ENCODE measurements around the gene FAM89B. TPM values are rescaled to one million over a fixed set of nuclear protein-coding genes. Genes with fewer than 3 reads are reported as not detected.

Gene FAM89B
- total RNA-seq, 4 donors from 2014 or later: 12.0 to 44.1 (median 23.9) TPM

DNA sequence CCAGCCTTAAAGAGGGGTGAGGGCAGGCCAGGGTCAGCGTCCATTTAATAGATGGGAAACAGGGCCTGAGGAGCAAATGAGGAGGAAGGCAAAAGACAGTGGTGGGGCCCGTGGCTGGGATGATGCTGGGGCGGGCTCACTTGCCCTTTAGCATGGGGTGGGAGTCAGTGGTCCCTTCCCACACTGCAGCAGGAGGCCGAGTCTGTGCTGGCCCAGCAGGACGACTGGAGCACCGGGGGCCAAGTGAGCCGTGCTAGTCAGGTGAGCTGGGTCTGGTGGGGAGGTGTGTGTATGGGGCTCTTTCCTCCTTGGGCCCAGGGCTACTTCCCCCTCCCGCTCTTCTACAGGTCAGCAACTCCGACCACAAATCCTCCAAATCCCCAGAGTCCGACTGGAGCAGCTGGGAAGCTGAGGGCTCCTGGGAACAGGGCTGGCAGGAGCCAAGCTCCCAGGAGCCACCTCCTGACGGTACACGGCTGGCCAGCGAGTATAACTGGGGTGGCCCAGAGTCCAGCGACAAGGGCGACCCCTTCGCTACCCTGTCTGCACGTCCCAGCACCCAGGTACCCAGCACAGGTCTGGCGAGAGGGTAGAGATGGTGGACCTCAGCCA, 34.6 kb upstream of the FAM89B start:
- no peak for DNase-seq
- TF ChIP-seq, protein P1, sequence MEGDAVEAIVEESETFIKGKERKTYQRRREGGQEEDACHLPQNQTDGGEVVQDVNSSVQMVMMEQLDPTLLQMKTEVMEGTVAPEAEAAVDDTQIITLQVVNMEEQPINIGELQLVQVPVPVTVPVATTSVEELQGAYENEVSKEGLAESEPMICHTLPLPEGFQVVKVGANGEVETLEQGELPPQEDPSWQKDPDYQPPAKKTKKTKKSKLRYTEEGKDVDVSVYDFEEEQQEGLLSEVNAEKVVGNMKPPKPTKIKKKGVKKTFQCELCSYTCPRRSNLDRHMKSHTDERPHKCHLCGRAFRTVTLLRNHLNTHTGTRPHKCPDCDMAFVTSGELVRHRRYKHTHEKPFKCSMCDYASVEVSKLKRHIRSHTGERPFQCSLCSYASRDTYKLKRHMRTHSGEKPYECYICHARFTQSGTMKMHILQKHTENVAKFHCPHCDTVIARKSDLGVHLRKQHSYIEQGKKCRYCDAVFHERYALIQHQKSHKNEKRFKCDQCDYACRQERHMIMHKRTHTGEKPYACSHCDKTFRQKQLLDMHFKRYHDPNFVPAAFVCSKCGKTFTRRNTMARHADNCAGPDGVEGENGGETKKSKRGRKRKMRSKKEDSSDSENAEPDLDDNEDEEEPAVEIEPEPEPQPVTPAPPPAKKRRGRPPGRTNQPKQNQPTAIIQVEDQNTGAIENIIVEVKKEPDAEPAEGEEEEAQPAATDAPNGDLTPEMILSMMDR (IDR thresholded peaks at IDR 0.05): no peak
- TF ChIP-seq POLR2A (IDR thresholded peaks at IDR 0.05): no peak
- 81 to 92% methylated on average over 5 to 7 of the region's 18 CpGs for WGBS, 2 donors
- peaks cover 21 to 41% (median 25%) of the 10 kb centered on the region in 3 donors for H3K4me1 ChIP-seq
- H3K9me3 ChIP-seq: no peaks in the 10 kb centered on the region
- H3K27ac ChIP-seq: no peak overlapping the region
- no peaks in the 10 kb centered on the region for H3K27me3 ChIP-seq
- H3K4me3 ChIP-seq: no peak overlapping the region
- intact Hi-C loops (cut with DNase I): loop anchor here (5.0 kb wide), 1 partner anchor 35 kb away; the partner anchor contains the start of genes FAM89B and ZNRD2
- H3K36me3 ChIP-seq: peaks cover 13 to 72% (median 30%) of the 10 kb centered on the region in 3 donors

DNA sequence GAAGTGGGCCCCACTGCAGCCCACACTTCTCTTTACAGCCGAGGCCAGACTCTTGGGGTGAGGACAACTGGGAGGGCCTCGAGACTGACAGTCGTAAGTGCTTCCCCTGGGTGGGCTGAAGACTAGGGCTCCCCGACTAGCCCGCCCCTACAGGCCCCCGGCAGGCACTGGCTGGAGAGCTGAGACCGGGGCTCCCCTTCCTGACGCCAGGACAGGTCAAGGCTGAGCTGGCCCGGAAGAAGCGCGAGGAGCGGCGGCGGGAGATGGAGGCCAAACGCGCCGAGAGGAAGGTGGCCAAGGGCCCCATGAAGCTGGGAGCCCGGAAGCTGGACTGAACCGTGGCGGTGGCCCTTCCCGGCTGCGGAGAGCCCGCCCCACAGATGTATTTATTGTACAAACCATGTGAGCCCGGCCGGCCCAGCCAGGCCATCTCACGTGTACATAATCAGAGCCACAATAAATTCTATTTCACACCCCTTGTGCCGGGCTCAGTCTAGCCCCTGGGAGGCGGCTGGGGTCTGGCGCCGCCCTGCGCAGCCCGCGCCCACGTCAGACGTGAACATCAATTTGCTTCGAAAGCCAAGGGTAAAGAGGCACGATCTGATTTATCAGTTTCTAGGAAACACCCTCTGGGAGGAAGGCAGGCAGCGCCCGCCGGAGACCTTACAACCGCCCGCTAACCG, 34.0 kb upstream of the FAM89B start:
- Histone ChIP-seq H3K9me3 (no peaks in the 10 kb centered on the region), H3K27me3 (no peaks in the 10 kb centered on the region), H3K27ac (no peak overlapping the region), H3K36me3 (peaks cover 13 to 72% (median 24%) of the 10 kb centered on the region in 3 donors), H3K4me3 (no peak overlapping the region), H3K4me1 (peaks cover 21 to 41% (median 25%) of the 10 kb centered on the region in 3 donors)
- DNase-seq: no peak
- intact Hi-C loops (cut with DNase I): loop anchor here (5.0 kb wide), 1 partner anchor 34 kb away; the partner anchor contains the start of genes FAM89B and ZNRD2
- TF ChIP-seq, protein P1 (IDR thresholded peaks at IDR 0.05): no peak
- TF ChIP-seq POLR2A (IDR thresholded peaks at IDR 0.05): no peak
- 80 to 89% methylated on average over 1 to 3 of the region's 43 CpGs for WGBS, 2 donors

GRCh38 chr11:65538915-65539743, 33.2 kb upstream of the FAM89B start:
- Histone ChIP-seq H3K27ac (peak overlapping the region; percentile 92 to 98 (median 96)), H3K9me3 (no peaks in the 10 kb centered on the region), H3K4me3 (peak overlapping the region; percentile 40 to 82 (median 56)), H3K36me3 (peaks cover 13 to 68% (median 23%) of the 10 kb centered on the region in 3 donors), H3K4me1 (peaks cover 21 to 41% (median 25%) of the 10 kb centered on the region in 3 donors), H3K27me3 (no peaks in the 10 kb centered on the region)
- WGBS, 2 donors: 78% methylated on average over 39 of the region's 92 CpGs; no CpG with 5 or more reads in 1 of the 2 donors
- intact Hi-C loops (cut with DNase I): loop anchor here (5.0 kb wide), 1 partner anchor 33 kb away; the partner anchor contains the start of genes FAM89B and ZNRD2
- TF ChIP-seq, protein P1 (IDR thresholded peaks at IDR 0.05): no peak
- TF ChIP-seq POLR2A (IDR thresholded peaks at IDR 0.05): no peak
- DNase-seq: no peak

- H3K36me3 ChIP-seq: peaks cover 13 to 61% (median 23%) of the 10 kb centered on the region in 3 donors
- H3K27ac ChIP-seq: peak overlapping the region; percentile 92 to 98 (median 96)
- peaks cover 21 to 41% (median 25%) of the 10 kb centered on the region in 3 donors for H3K4me1 ChIP-seq
- no peak for DNase-seq
- intact Hi-C loops (cut with DNase I): loop anchor here (5.0 to 10.0 kb wide), 2 partner anchors 32 to 75 kb away; partner anchors contain the start of genes FAM89B, MAP3K11, PCNX3 and ZNRD2
- no peaks in the 10 kb centered on the region for H3K9me3 ChIP-seq
- peak overlapping the region; percentile 40 to 82 (median 56) for H3K4me3 ChIP-seq
- 0 to 13% methylated on average over 4 to 27 of the region's 60 CpGs for WGBS, 2 donors
- TF ChIP-seq, protein P1 (IDR thresholded peaks at IDR 0.05): peak in 2 of 6 experiments; percentile 6 to 44
- TF ChIP-seq POLR2A (IDR thresholded peaks at IDR 0.05): peak in 1 of 4 donors; percentile 56
- no peaks in the 10 kb centered on the region for H3K27me3 ChIP-seq
Measured at GRCh38 chr11:65539744-65540289, 32.5 kb upstream of the FAM89B start.
